Pancreas (tissue), 10 donors: Measurements from ENCODE around the gene TPRX2. TPM values are rescaled to one million over a fixed set of nuclear protein-coding genes. Genes with fewer than 3 reads are reported as not detected.
A peak's percentile ranks its signal among the peaks of the same experiment; 100 is the strongest.

Experiments used
- ATAC-seq, 4 donors: fragments of 200-7000 bp; cut with Tn5 transposase; one replicate each; pipeline versions ENCODE4 v1.8.0 to v1.9.1; 2020; ENCODE audit warnings: mild to moderate bottlenecking in 4 of 4, moderate library complexity in 4 of 4
- DNase-seq, 6 donors: peaks; one replicate each; pipeline ENCODE4 v3.0.0-alpha.2; 2020
- FAIRE-seq: peaks from 2 replicates; lab custom pipeline; 2012; peaks lifted over from hg19 to GRCh38; lab: Jason Lieb, UNC
- H3K27ac ChIP-seq, 4 donors: fragments of 200-600 bp; sonication (generic); 1 replicate in 3 of 4; 2 replicates in 1 of 4; pipeline versions ENCODE4 v1.5.0 to v1.8.0; 2020
- H3K27me3 ChIP-seq, 4 donors: fragments of 200-600 bp; one replicate each; pipeline ENCODE4 v1.8.0; 2021
- H3K36me3 ChIP-seq, 3 donors: fragments of 200-600 bp; sonication (generic) in 1 of 3; one replicate each; pipeline versions ENCODE4 v1.5.0 to v1.8.0; 2020 to 2021
- H3K4me1 ChIP-seq, 3 donors: fragments of 200-600 bp; one replicate each; pipeline ENCODE4 v1.8.0; 2021
- H3K4me3 ChIP-seq, 4 donors: fragments of 200-600 bp; sonication (generic) in 2 of 4; one replicate each; pipeline versions ENCODE4 v1.5.0 to v1.8.0; 2020 to 2021
- H3K9me3 ChIP-seq, 4 donors: fragments of 200-600 bp; one replicate each; pipeline ENCODE4 v1.8.0; 2021
- CTCF ChIP-seq, 4 donors: fragments of 200-600 bp; sonication (generic) in 3 of 4; IDR thresholded peaks; one replicate each; pipeline versions ENCODE4 v1.5.0 to v1.8.0; 2021; ENCODE audit warnings: antibody characterized with exemption in 4 of 4
- WGBS, 2 donors: extraction: QIAGEN DNeasy Blood & Tissue Kit; methylation state at CpG; one replicate each; pipeline ENCODE4 v1.1.7; 2013; 5-methylcytosine and 5-hydroxymethylcytosine counted together
- intact Hi-C, 3 donors: fragments of 100-400 bp; cut with DNase I; formaldehyde crosslinking; loops; one replicate each; pipeline versions ENCODE4 v1.11.1 to v1.14.2; 2022
- polyA plus RNA-seq, 2 donors: library from polyadenylated mRNA; stranded (reverse); fragments of 200-250 nt; gene quantifications; one replicate each; pipeline ENCODE4 v1.2.3, GENCODE V29; 2013
- total RNA-seq, 6 donors: library from RNA; stranded (reverse); fragmentation: NEBNext Ultra II Directional in 4 of 6; extraction: Animal tissue kit (Norgen Biotek cat#: 25700) in 4 of 6; gene quantifications; one replicate each; pipeline versions ENCODE4 v1.2.1 to v1.2.4, GENCODE V29; 2021 to 2023
- donor health status: healthy with polysubstance abuse.
- donor health status: DM: no; HTN: no; CAD: no; lungs with moderate emphysema.
- donor health status: DM: no; HTN: no; CAD: no.
- donor health status: control.
- donor health status: control.
- donor health status: Bipolar disorder and iron deficiency.
- donor health status: DM: yes; HTN: yes; CAD: no.
- donor health status: DM: no; HTN: no; CAD: no.
- donor health status: DM: no; HTN: no; CAD: no.
- donor health status: DM: yes; HTN: yes; CAD: no.

Gene TPRX2
- total and polyA plus RNA-seq, 8 donors = not detected

- Histone ChIP-seq H3K27me3 (no peaks in the 10 kb centered on the region), H3K9me3 (no peaks in the 10 kb centered on the region), H3K36me3 (no peaks in the 10 kb centered on the region), H3K4me3 (no peak overlapping the region), H3K27ac (no peak overlapping the region), H3K4me1 (no peaks in the 10 kb centered on the region)
- FAIRE-seq (no peak), DNase-seq (peak in 1 of 6 donors; percentile 7), ATAC-seq (no peak)
- WGBS, 2 donors = 71 to 74% methylated on average over 5 of the region's 5 CpGs
- TF ChIP-seq CTCF (IDR thresholded peaks at IDR 0.05) = no peak
- intact Hi-C loops = no loop called here
Observed at GRCh38 chr19:47881757-47882156, 22.7 kb downstream of the TPRX2 start.

- no peaks in the 10 kb centered on the region for H3K9me3 ChIP-seq
- H3K4me1 ChIP-seq = no peaks in the 10 kb centered on the region
- ATAC-seq (no peak), DNase-seq (peak in 1 of 6 donors; percentile 28), FAIRE-seq (no peak)
- no peaks in the 10 kb centered on the region for H3K36me3 ChIP-seq
- intact Hi-C loops = no loop called here
- no peak overlapping the region for H3K27ac ChIP-seq
- no peak for TF ChIP-seq CTCF (IDR thresholded peaks at IDR 0.05)
- 36 to 37% methylated on average over 3 of the region's 3 CpGs for WGBS, 2 donors
- no peak overlapping the region for H3K4me3 ChIP-seq
- no peaks in the 10 kb centered on the region for H3K27me3 ChIP-seq
Observed at GRCh38 chr19:47882890-47883289, 23.9 kb downstream of the TPRX2 start.

GRCh38 chr19:47885067-47885463, 26.0 kb downstream of the TPRX2 start:
- intact Hi-C loops = no loop called here
- Histone ChIP-seq H3K27ac (no peak overlapping the region), H3K9me3 (no peaks in the 10 kb centered on the region), H3K4me3 (no peak overlapping the region), H3K36me3 (no peaks in the 10 kb centered on the region), H3K4me1 (no peaks in the 10 kb centered on the region), H3K27me3 (no peaks in the 10 kb centered on the region)
- TF ChIP-seq CTCF (IDR thresholded peaks at IDR 0.05) = no peak
- no peak for FAIRE-seq
- no peak for ATAC-seq
- DNase-seq = no peak
- 82 to 87% methylated on average over 5 of the region's 5 CpGs for WGBS, 2 donors

GRCh38 chr19:47886010-47886559, 27.1 kb downstream of the TPRX2 start, which contains the start of gene SULT2A1:
Gene SULT2A1, minus strand, starts transcription at chr19:47886315. Its CDS starts 58 bp downstream, at chr19:47886257.
- no peak for FAIRE-seq
- no peaks in the 10 kb centered on the region for H3K27me3 ChIP-seq
- no peak for DNase-seq
- no peaks in the 10 kb centered on the region for H3K9me3 ChIP-seq
- H3K36me3 ChIP-seq = no peaks in the 10 kb centered on the region
- no peak within 1 kb of the TSS for H3K4me3 ChIP-seq
- no peak for ATAC-seq
- no peak for TF ChIP-seq CTCF (IDR thresholded peaks at IDR 0.05)
- H3K4me1 ChIP-seq = no peaks in the 10 kb centered on the region
- intact Hi-C loops = no loop called here
- H3K27ac ChIP-seq = no peak within 1 kb of the TSS
- 29% methylated on average over 12 of the region's 12 CpGs for WGBS, 2 donors

- DNase-seq = no peak
- no peak for ATAC-seq
- no peaks in the 10 kb centered on the region for H3K4me1 ChIP-seq
- H3K36me3 ChIP-seq = no peaks in the 10 kb centered on the region
- no peak for FAIRE-seq
- H3K4me3 ChIP-seq = no peak overlapping the region
- no peak for TF ChIP-seq CTCF (IDR thresholded peaks at IDR 0.05)
- H3K9me3 ChIP-seq = no peaks in the 10 kb centered on the region
- intact Hi-C loops = no loop called here
- no peaks in the 10 kb centered on the region for H3K27me3 ChIP-seq
- H3K27ac ChIP-seq = peak overlapping the region in 1 of 4 donors; percentile 20
- WGBS, 2 donors = 82 to 87% methylated on average over 7 of the region's 7 CpGs
Observed at GRCh38 chr19:47890865-47891621, 32.0 kb downstream of the TPRX2 start.
